ENCODE results near the gene CDK5RAP2.

GRCh38 chr9:120374817-120375216 is 205.2 kb downstream of the CDK5RAP2 start:
- TF ChIP-seq CTCF (IDR thresholded peaks at IDR 0.05) (no peak), EP300 (IDR thresholded peaks at IDR 0.05) (no peak), POLR2AphosphoS5 (IDR thresholded peaks at IDR 0.05) (no peak), POLR2A (IDR thresholded peaks at IDR 0.05) (no peak)
